HG03139 (cell line): ENCODE measurements around the gene F11R.
"Not testable (repeated sequence)": the region's sequence is repeated elsewhere in the genome, so short reads cannot be mapped to it uniquely, and the experiment has no call there.

Experiments used
- ATAC-seq: cut with Tn5 transposase; IDR thresholded peaks from one replicate; pipeline ENCODE4 v1.9.1; 2021; ENCODE audit not compliant: unreplicated experiment

Gene F11R

GRCh38 chr1:161020509-161021164 is at the start of gene F11R:
F11R (minus strand) TSS chr1:161021152; CDS start chr1:161021073, 79 bp downstream.
- ATAC-seq, result peak; percentile 40

GRCh38 chr1:161069731-161070270 is 48.8 kb upstream of the F11R start, which contains the start of gene ARHGAP30:
ARHGAP30 (minus strand) TSS chr1:161069891; CDS start chr1:161069624, 267 bp downstream.
- ATAC-seq, result peak; percentile 80

GRCh38 chr1:161069241-161069640 is 48.3 kb upstream of the F11R start:
- no peak for ATAC-seq

- ATAC-seq, result peak; percentile 54
Observed at GRCh38 chr1:161068306-161069234, 47.6 kb upstream of the F11R start.

GRCh38 chr1:161066694-161067093 is 45.7 kb upstream of the F11R start:
- no peak for ATAC-seq

- not testable (repeated sequence) for ATAC-seq
Observed at GRCh38 chr1:161065681-161066080, 44.7 kb upstream of the F11R start.

DNA sequence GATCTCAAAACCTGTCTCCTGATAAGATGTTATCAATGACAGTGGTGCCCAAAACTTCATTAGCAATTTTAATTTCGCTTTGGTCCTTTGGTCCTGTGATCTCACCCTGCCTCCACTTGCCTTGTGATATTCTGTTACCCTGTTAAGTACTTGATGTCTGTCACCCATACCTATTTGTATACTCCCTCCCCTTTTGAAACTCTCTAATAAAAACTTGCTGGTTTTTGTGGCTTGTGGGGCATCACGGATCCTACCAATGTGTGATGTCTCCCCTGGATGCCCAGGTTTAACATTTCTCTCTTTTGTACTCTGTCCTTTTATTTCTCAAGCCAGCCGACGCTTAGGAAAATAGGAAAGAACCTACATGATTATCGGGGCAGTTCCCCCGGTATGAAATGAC is 43.0 kb upstream of the F11R start:
- not testable (repeated sequence) for ATAC-seq

- ATAC-seq, result no peak
Observed at GRCh38 chr1:161061419-161061818, 40.5 kb upstream of the F11R start.

GRCh38 chr1:161059293-161059692 is 38.3 kb upstream of the F11R start:
- no peak for ATAC-seq

GRCh38 chr1:161054805-161055204 is 33.9 kb upstream of the F11R start:
- ATAC-seq, result no peak

GRCh38 chr1:161054232-161054631 is 33.3 kb upstream of the F11R start:
- ATAC-seq, result no peak

DNA sequence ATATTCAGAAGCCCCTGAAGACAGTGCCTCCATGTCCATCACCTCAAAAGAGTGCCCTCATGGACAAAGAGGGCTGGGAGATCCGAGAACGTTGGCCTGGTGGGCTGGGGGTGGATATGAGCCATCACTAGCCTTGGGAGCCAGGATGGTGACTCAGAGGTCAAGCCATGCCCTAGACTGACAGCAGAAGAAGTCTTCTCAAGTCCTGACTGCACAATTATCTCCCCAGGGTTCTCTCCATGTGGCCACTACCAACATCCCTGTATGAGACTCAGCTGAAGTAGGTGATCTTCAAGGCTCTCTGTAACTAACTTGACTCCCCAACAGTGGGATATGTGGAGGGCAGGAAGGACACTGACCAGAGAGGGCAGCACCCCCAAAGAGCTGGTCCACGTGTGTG is 31.9 kb upstream of the F11R start:
- ATAC-seq, result no peak

GRCh38 chr1:161051219-161051618 is 30.3 kb upstream of the F11R start:
- ATAC-seq, result no peak

GRCh38 chr1:161048949-161049722 is 28.2 kb upstream of the F11R start:
- ATAC-seq, result no peak

GRCh38 chr1:161047436-161048420 is 26.8 kb upstream of the F11R start:
- no peak for ATAC-seq

- ATAC-seq, result peak; percentile 29
Observed at GRCh38 chr1:161046605-161047228, 25.8 kb upstream of the F11R start.

DNA sequence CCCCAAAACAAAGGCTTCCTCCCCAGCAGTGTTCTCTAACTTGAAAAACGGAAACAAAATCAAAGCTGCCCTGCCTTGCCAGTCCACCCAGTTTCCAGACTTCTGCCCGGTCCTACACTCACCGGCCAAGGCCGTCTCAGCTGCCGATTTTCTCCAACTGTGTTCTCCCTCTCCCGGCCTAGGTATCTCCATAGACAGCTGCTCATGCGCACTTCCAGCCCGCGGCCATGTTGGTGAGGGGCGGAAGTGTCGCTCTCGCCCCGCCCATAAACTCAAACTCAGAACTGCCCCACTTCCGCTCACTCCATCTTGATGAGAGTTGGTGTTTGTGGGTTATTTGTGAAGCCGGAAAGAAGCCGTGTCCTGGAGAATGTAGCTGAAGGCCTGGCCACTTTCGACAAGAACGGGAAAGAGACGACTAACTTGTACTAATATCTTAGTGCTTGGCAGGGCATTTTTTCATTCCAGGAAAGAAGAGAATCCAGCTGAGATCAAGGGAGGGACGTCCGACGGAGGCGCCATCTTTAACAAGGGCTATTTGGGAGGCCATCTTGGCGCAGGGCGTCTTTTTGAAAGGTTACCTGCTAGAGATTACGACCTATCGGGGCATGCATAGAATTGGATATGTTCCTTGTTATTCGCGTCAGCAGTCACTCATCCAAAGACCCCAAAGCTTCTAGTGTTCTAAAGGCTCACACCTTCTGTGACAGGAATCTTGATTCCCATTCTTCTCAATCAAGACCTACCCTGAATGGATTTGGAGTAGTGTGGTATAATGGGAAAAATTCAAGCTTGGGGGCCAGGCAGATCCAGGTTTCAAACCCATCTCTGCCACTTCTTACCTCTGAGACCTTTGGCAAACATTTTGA is 25.0 kb upstream of the F11R start, which contains the start of gene USF1:
USF1 (minus strand) TSS at position 242 of the 869 bp plus-strand sequence. CDS start 2,702 bp downstream, outside the sequence.
- ATAC-seq, result peak; percentile 64
